Suprapubic skin (tissue), 4 donors: ENCODE measurements around the gene BSND. TPM values are rescaled to one million over a fixed set of nuclear protein-coding genes. Genes with fewer than 3 reads are reported as not detected.
A peak's percentile ranks its signal among the peaks of the same experiment; 100 is the strongest.

Source experiments
- DNase-seq, 2 donors: peaks; one replicate each; pipeline ENCODE4 v3.0.0-alpha.2; 2019; ENCODE audit warnings: low spot score in 2 of 2
- H3K27ac ChIP-seq: fragments of 200-600 bp; sonication (generic); one replicate; pipeline ENCODE4 v1.5.1; 2019
- H3K27me3 ChIP-seq: fragments of 200-600 bp; sonication (generic); one replicate; pipeline ENCODE4 v1.5.1; 2019
- H3K36me3 ChIP-seq: fragments of 200-600 bp; sonication (generic); one replicate; pipeline ENCODE4 v1.5.1; 2019
- H3K4me1 ChIP-seq: fragments of 200-600 bp; sonication (generic); one replicate; pipeline ENCODE4 v1.5.1; 2019
- H3K4me3 ChIP-seq: fragments of 200-600 bp; sonication (generic); one replicate; pipeline ENCODE4 v1.5.1; 2019; ENCODE audit warnings: mild to moderate bottlenecking
- H3K9me3 ChIP-seq: fragments of 200-600 bp; sonication (generic); one replicate; pipeline ENCODE4 v1.5.1; 2019
- CTCF ChIP-seq, 2 donors: fragments of 200-600 bp in 1 of 2; fragments of 450-650 bp in 1 of 2; sonication (generic) in 1 of 2; IDR thresholded peaks; one replicate each; pipeline ENCODE4 v1.5.1; 2016 to 2019; ENCODE audit warnings: antibody characterized with exemption in 2 of 2, mild to moderate bottlenecking in 1 of 2, moderate library complexity in 1 of 2
- EP300 ChIP-seq: sonication (generic); formaldehyde crosslinking; IDR thresholded peaks from one replicate; pipeline ENCODE4 v1.6.1; 2017; ENCODE audit warnings: antibody characterized with exemption
- POLR2A ChIP-seq, 2 donors: fragments of 450-650 bp; IDR thresholded peaks; one replicate each; pipeline ENCODE4 v1.6.1; 2017; ENCODE audit warnings: antibody characterized with exemption in 2 of 2, mild to moderate bottlenecking in 2 of 2, moderate library complexity in 2 of 2
- POLR2AphosphoS5 ChIP-seq, 3 donors: sonication (generic); formaldehyde crosslinking; IDR thresholded peaks; one replicate each; pipeline ENCODE4 v1.6.1; 2017; ENCODE audit warnings: antibody characterized with exemption in 3 of 3
- WGBS: methylation state at CpG from one replicate; pipeline ENCODE4 v1.1.5; 2018; 5-methylcytosine and 5-hydroxymethylcytosine counted together
- total RNA-seq, 4 donors: library from RNA; depleted of rRNA; stranded (reverse); fragments of >200 nt; gene quantifications; one replicate each; pipeline ENCODE4 v1.1.0, GENCODE V29; 2016

BSND gene
- total RNA-seq, 4 donors from 2014 or later = not detected

DNA sequence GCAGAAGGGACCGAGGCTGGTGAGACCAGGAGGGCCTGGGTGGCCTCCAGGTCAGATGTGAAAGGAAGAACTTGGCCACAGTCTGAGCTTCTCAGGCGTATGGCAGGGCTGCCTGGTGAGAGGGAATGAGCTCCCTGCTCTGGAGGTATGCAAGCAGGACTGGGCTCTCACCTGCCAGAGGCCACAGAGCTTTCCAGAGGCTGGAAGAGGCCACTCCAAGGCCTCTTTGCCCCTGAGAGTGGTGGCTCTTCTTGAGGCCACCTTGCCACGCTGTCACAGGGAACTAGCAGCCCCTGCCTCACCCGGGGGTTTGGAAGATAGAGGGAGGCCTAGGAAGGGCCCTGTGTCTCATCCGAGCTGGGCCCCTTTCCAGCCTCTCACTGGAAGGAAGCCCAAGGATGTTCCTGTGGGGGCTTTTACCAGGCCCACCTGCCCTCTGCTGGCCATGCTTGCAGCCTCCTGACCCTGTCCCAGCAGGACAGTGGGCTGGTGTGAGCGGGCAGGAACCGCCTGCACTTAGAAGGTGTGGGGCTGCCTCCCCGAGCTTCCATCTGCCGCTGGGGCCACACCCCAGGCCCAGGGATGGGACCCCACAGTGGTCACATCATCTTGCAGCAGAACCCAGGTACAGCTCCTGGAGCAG, 50.7 kb downstream of the BSND start:
- WGBS = 85% methylated on average over 5 of the region's 9 CpGs
- H3K27ac ChIP-seq = no peak overlapping the region
- no peak overlapping the region for H3K4me3 ChIP-seq
- peaks cover 13% of the 10 kb centered on the region for H3K4me1 ChIP-seq
- no peaks in the 10 kb centered on the region for H3K27me3 ChIP-seq
- H3K9me3 ChIP-seq = no peaks in the 10 kb centered on the region
- DNase-seq = peak in 1 of 2 donors; percentile 70
- no peaks in the 10 kb centered on the region for H3K36me3 ChIP-seq
- TF ChIP-seq POLR2A (IDR thresholded peaks at IDR 0.05) (no peak), EP300 (no peak), POLR2AphosphoS5 (IDR thresholded peaks at IDR 0.05) (no peak), CTCF (IDR thresholded peaks at IDR 0.05) (no peak)

DNA sequence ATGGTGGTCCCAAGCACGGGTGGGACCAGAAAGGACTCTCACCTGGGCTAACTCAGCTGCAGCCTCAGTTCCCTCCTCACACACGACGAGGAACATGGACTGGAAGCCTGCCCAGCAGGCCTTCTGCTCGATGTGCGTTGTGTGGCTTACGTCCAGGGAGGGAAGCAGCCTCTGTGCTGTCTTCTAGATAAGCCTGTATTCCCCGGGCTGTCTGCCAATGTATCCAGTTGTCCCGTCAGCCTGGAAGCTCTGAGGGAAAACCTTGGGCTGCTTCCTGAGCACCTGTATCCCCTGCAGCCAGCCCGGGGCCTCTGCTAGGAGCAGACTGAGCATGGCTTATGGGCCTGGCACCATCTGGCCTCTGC, 51.2 kb downstream of the BSND start:
- no peak for DNase-seq
- TF ChIP-seq POLR2A (IDR thresholded peaks at IDR 0.05) (no peak), POLR2AphosphoS5 (IDR thresholded peaks at IDR 0.05) (no peak), CTCF (IDR thresholded peaks at IDR 0.05) (no peak)
- Histone ChIP-seq H3K27me3 (no peaks in the 10 kb centered on the region), H3K4me3 (no peak overlapping the region), H3K4me1 (peaks cover 13% of the 10 kb centered on the region), H3K27ac (no peak overlapping the region), H3K36me3 (no peaks in the 10 kb centered on the region), H3K9me3 (no peaks in the 10 kb centered on the region)
- WGBS = 46% methylated on average over 6 of the region's 9 CpGs

GRCh38 chr1:55050283-55050682, 51.5 kb downstream of the BSND start:
- WGBS = 47% methylated on average over 6 of the region's 9 CpGs
- H3K27me3 ChIP-seq = no peaks in the 10 kb centered on the region
- no peak overlapping the region for H3K27ac ChIP-seq
- H3K4me3 ChIP-seq = no peak overlapping the region
- no peaks in the 10 kb centered on the region for H3K9me3 ChIP-seq
- H3K36me3 ChIP-seq = no peaks in the 10 kb centered on the region
- DNase-seq = peak in 1 of 2 donors; percentile 72
- H3K4me1 ChIP-seq = peaks cover 13% of the 10 kb centered on the region
- TF ChIP-seq POLR2A (IDR thresholded peaks at IDR 0.05) = no peak
- no peak for TF ChIP-seq EP300
- no peak for TF ChIP-seq POLR2AphosphoS5 (IDR thresholded peaks at IDR 0.05)
- TF ChIP-seq CTCF (IDR thresholded peaks at IDR 0.05) = no peak

- TF ChIP-seq POLR2A (IDR thresholded peaks at IDR 0.05) (no peak), EP300 (no peak), POLR2AphosphoS5 (IDR thresholded peaks at IDR 0.05) (no peak), CTCF (IDR thresholded peaks at IDR 0.05) (no peak)
- 72% methylated on average over 4 of the region's 5 CpGs for WGBS
Observed at GRCh38 chr1:55051169-55051568, 52.4 kb downstream of the BSND start.

DNA sequence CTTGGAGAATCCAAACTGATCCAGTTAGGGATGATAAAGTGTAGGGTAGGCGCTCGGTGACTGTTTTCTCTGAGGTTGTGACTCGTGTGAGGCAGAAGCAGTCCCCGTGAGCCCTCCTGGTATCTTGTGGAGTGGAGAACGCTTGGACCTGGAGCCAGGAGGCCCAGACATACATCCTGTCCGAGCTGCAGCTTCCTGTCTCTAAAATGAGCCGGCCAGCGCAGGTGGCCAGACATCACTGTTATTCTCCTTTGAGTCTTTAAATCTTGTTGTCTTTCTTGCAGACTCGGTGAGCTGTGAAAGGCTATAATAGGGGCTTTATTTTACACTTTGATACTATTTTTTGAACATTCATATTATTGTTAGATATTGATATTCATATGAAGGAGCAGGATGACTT, 52.9 kb downstream of the BSND start:
- Histone ChIP-seq H3K4me3 (no peak overlapping the region), H3K4me1 (peaks cover 13% of the 10 kb centered on the region), H3K27ac (no peak overlapping the region), H3K9me3 (no peaks in the 10 kb centered on the region), H3K27me3 (no peaks in the 10 kb centered on the region), H3K36me3 (no peaks in the 10 kb centered on the region)
- TF ChIP-seq CTCF (IDR thresholded peaks at IDR 0.05) (no peak), EP300 (no peak), POLR2AphosphoS5 (IDR thresholded peaks at IDR 0.05) (no peak), POLR2A (IDR thresholded peaks at IDR 0.05) (no peak)
- 74% methylated on average over 9 of the region's 9 CpGs for WGBS
- no peak for DNase-seq

More at GRCh38 chr1:55051169-55051568, 52.4 kb downstream of the BSND start:
- Histone ChIP-seq H3K4me3 (no peak overlapping the region), H3K4me1 (peaks cover 13% of the 10 kb centered on the region), H3K36me3 (no peaks in the 10 kb centered on the region), H3K9me3 (no peaks in the 10 kb centered on the region), H3K27me3 (no peaks in the 10 kb centered on the region), H3K27ac (no peak overlapping the region)
- no peak for DNase-seq
